Ishikawa (cell line): Measurements from ENCODE around the gene PDE4D.

Experiments used
- CEBPB ChIP-seq: IDR thresholded peaks from 2 replicates; pipeline ENCODE4 v1.6.1; 2012
- CREB1 ChIP-seq: IDR thresholded peaks from 2 replicates; pipeline ENCODE4 v1.6.1; 2012; ENCODE audit warnings: low read depth
- EGR1 ChIP-seq: IDR thresholded peaks from 2 replicates; pipeline ENCODE4 v1.6.1; 2012
- EP300 ChIP-seq: IDR thresholded peaks from 2 replicates; pipeline ENCODE4 v1.6.1; 2012; ENCODE audit warnings: borderline replicate concordance
- FOXM1 ChIP-seq: IDR thresholded peaks from 2 replicates; pipeline ENCODE4 v1.6.1; 2012; ENCODE audit warnings: low read depth, borderline replicate concordance
- MAX ChIP-seq: IDR thresholded peaks from 2 replicates; pipeline ENCODE4 v1.6.1; 2012
- NFIC ChIP-seq: IDR thresholded peaks from 2 replicates; pipeline ENCODE4 v1.6.1; 2012
- RAD21 ChIP-seq: IDR thresholded peaks from 2 replicates; pipeline ENCODE4 v1.6.1; 2012; ENCODE audit warnings: low read depth
- REST ChIP-seq: IDR thresholded peaks from 2 replicates; pipeline ENCODE4 v1.6.1; 2012; ENCODE audit warnings: low read depth, mild to moderate bottlenecking
- TAF1 ChIP-seq: IDR thresholded peaks from 2 replicates; pipeline ENCODE4 v1.6.1; 2012; ENCODE audit warnings: low read depth, mild to moderate bottlenecking
- TCF12 ChIP-seq: IDR thresholded peaks from 2 replicates; pipeline ENCODE4 v1.6.1; 2012; ENCODE audit warnings: low read depth
- TEAD4 ChIP-seq: IDR thresholded peaks from 2 replicates; pipeline ENCODE4 v1.6.1; 2012
- USF1 ChIP-seq: IDR thresholded peaks from 2 replicates; pipeline ENCODE4 v1.6.1; 2012
- YY1 ChIP-seq: IDR thresholded peaks from 2 replicates; pipeline ENCODE4 v1.6.1; 2012; ENCODE audit warnings: low read depth
- ZBTB7A ChIP-seq: IDR thresholded peaks from 2 replicates; pipeline ENCODE4 v1.6.1; 2012; ENCODE audit warnings: low read depth

Gene PDE4D

GRCh38 chr5:59458321-59458720 is 435.2 kb downstream of the PDE4D start:
- TF ChIP-seq ZBTB7A (no peak), RAD21 (no peak)

- TF ChIP-seq TAF1 (no peak), USF1 (no peak), EGR1 (no peak), TEAD4 (no peak), EP300 (no peak), TCF12 (no peak), RAD21 (no peak; the same call in 1 of the 2 replicates), YY1 (no peak), MAX (no peak), CREB1 (no peak), NFIC (no peak), REST (no peak), CEBPB (no peak), ZBTB7A (no peak), FOXM1 (no peak)
Measured at GRCh38 chr5:59449905-59450644, 443.5 kb downstream of the PDE4D start.

- TF ChIP-seq YY1 (no peak), NFIC (no peak), USF1 (no peak), MAX (no peak)
Measured at GRCh38 chr5:59446356-59446755, 447.2 kb downstream of the PDE4D start.

- no peak for TF ChIP-seq REST
- TF ChIP-seq FOXM1, result no peak
Measured at GRCh38 chr5:59445741-59446140, 447.8 kb downstream of the PDE4D start.

GRCh38 chr5:59439303-59439702 is 454.2 kb downstream of the PDE4D start:
- TF ChIP-seq CREB1 (no peak), RAD21 (no peak), NFIC (no peak), TCF12 (no peak), MAX (no peak), ZBTB7A (no peak), CEBPB (no peak), REST (no peak), YY1 (no peak), USF1 (no peak), TEAD4 (no peak), EGR1 (no peak), EP300 (no peak), FOXM1 (no peak)
